Measurements from ENCODE around the gene LPCAT4. TPM values are rescaled to one million over a fixed set of nuclear protein-coding genes. Genes with fewer than 3 reads are reported as not detected.
"Not testable (repeated sequence)": the region's sequence is repeated elsewhere in the genome, so short reads cannot be mapped to it uniquely, and the experiment has no call there.

The LPCAT4 gene
- total and polyA plus RNA-seq, 9 donors = 10.8 to 41.4 (median 35.5) TPM

DNA sequence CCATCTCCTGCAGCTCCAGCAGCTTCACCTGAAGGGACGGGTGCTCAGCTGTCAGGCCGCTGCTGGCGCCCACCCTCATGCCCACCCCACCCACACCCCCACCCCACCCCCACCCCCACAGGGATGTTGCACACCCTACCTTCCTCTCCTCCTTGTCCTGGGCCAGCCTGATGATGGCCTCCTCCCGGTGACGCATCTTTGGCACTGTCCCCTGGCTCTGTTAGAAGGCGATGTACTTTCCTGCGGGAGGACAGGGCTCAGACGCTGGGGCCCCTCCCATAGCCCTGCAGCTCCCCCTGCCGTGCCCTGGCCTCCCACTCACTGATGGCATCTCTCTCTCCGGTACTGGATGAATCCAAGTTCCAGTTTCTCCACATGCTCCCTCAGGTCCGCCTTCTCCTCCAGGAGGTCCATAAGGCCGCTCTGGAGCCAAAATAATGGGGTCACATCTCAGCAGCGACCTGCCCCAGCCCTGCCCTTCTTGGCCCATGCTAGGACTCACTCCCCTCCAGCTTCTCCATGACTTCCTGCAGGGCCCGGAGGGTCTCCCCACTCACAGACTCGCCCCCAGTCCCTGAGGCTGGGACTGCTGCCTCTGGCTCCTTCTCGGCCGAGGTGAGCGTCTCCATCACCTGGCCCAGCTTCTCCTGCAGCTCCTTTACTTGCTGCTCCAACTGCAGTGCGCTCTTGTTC, 15.0 kb upstream of the LPCAT4 start:
- WGBS (ENCODE audit: insufficient coverage) = no CpG with 5 or more reads among the region's 19 CpGs
- H3K27ac ChIP-seq (ENCODE audit: low read length); DNase-seq; H3K4me3 ChIP-seq (ENCODE audit: low read length); H3K27me3 ChIP-seq (ENCODE audit: control insufficient read depth, insufficient read depth, low read length); H3K36me3 ChIP-seq (ENCODE audit: control insufficient read depth, insufficient read depth, low read length); H3K9me3 ChIP-seq (replicated peaks; ENCODE audit: control insufficient read depth, low read depth, low read length); H3K4me1 ChIP-seq (ENCODE audit: control insufficient read depth, insufficient read depth, low read length): not testable (repeated sequence)

- DNase-seq; H3K4me3 ChIP-seq (ENCODE audit: low read length); H3K4me1 ChIP-seq (ENCODE audit: control insufficient read depth, insufficient read depth, low read length); H3K9me3 ChIP-seq (replicated peaks; ENCODE audit: control insufficient read depth, low read depth, low read length); H3K27ac ChIP-seq (ENCODE audit: low read length); H3K27me3 ChIP-seq (ENCODE audit: control insufficient read depth, insufficient read depth, low read length); H3K36me3 ChIP-seq (ENCODE audit: control insufficient read depth, insufficient read depth, low read length): not testable (repeated sequence)
- WGBS (ENCODE audit: insufficient coverage) = 93% methylated on average over 3 of the region's 4 CpGs
Observed at GRCh38 chr15:34380491-34380890, 13.5 kb upstream of the LPCAT4 start.

DNA sequence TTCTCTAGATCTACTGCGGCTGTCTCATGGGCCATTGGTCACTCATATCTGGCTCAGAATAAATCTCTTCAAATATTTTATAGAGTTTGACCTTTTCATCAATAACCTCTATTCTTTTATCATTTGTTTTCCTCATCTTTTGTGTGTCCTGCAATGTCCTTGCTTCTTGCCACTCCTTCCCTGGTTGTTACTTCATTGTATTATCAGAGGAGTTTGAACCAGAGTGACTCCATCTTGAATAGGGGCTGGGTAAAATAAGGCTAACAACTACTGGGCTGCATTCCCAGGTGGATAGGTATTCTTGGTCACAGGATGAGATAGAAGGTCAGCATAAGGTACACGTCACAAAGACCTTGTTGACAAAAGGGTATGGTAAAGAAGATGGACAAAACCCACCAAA, 9.9 kb upstream of the LPCAT4 start:
- Histone ChIP-seq H3K27ac (ENCODE audit: low read length) (no peak overlapping the region), H3K4me3 (ENCODE audit: low read length) (no peak overlapping the region), H3K36me3 (ENCODE audit: control insufficient read depth, insufficient read depth, low read length) (no peaks in the 10 kb centered on the region), H3K27me3 (ENCODE audit: control insufficient read depth, insufficient read depth, low read length) (no peaks in the 10 kb centered on the region), H3K9me3 (replicated peaks; ENCODE audit: control insufficient read depth, low read depth, low read length) (no peaks in the 10 kb centered on the region), H3K4me1 (ENCODE audit: control insufficient read depth, insufficient read depth, low read length) (no peaks in the 10 kb centered on the region)
- no peak for DNase-seq
- no CpG with 5 or more reads among the region's 2 CpGs for WGBS (ENCODE audit: insufficient coverage)

GRCh38 chr15:34375541-34375940, 8.5 kb upstream of the LPCAT4 start:
- H3K27me3 ChIP-seq (ENCODE audit: control insufficient read depth, insufficient read depth, low read length); H3K36me3 ChIP-seq (ENCODE audit: control insufficient read depth, insufficient read depth, low read length); DNase-seq; H3K27ac ChIP-seq (ENCODE audit: low read length); H3K4me3 ChIP-seq (ENCODE audit: low read length); H3K9me3 ChIP-seq (replicated peaks; ENCODE audit: control insufficient read depth, low read depth, low read length); H3K4me1 ChIP-seq (ENCODE audit: control insufficient read depth, insufficient read depth, low read length): not testable (repeated sequence)
- no CpG with 5 or more reads among the region's 2 CpGs for WGBS (ENCODE audit: insufficient coverage)

DNA sequence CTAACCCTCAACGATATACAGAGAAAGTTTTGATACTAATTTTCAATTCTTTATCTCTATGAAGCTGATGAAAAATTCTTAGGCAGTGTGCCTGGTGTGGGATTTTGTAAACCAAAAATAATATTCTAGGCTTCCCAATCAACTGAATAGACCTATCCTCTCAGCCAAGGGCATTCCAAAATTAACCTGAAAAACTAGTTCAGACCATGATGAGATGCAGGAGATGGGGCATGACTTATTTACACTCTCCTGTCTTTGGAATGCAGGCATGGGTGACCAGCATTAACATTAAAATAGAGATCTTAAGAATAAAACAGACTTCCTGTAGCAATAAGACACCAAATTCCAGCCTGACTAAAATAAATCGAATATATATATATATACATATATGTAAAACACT, 7.8 kb upstream of the LPCAT4 start:
- H3K27ac ChIP-seq (ENCODE audit: low read length) = no peak overlapping the region
- no peak overlapping the region for H3K4me3 ChIP-seq (ENCODE audit: low read length)
- H3K27me3 ChIP-seq (ENCODE audit: control insufficient read depth, insufficient read depth, low read length) = no peaks in the 10 kb centered on the region
- no peaks in the 10 kb centered on the region for H3K36me3 ChIP-seq (ENCODE audit: control insufficient read depth, insufficient read depth, low read length)
- no peaks in the 10 kb centered on the region for H3K9me3 ChIP-seq (replicated peaks; ENCODE audit: control insufficient read depth, low read depth, low read length)
- WGBS (ENCODE audit: insufficient coverage) = no CpG with 5 or more reads among the region's 2 CpGs
- no peaks in the 10 kb centered on the region for H3K4me1 ChIP-seq (ENCODE audit: control insufficient read depth, insufficient read depth, low read length)
- DNase-seq = no peak

GRCh38 chr15:34373951-34374350, 7.0 kb upstream of the LPCAT4 start:
- Histone ChIP-seq H3K27ac (ENCODE audit: low read length) (no peak overlapping the region), H3K9me3 (replicated peaks; ENCODE audit: control insufficient read depth, low read depth, low read length) (no peaks in the 10 kb centered on the region), H3K27me3 (ENCODE audit: control insufficient read depth, insufficient read depth, low read length) (no peaks in the 10 kb centered on the region), H3K4me1 (ENCODE audit: control insufficient read depth, insufficient read depth, low read length) (no peaks in the 10 kb centered on the region), H3K36me3 (ENCODE audit: control insufficient read depth, insufficient read depth, low read length) (no peaks in the 10 kb centered on the region), H3K4me3 (ENCODE audit: low read length) (no peak overlapping the region)
- WGBS (ENCODE audit: insufficient coverage) = 94% methylated on average over 7 of the region's 8 CpGs
- no peak for DNase-seq

DNA sequence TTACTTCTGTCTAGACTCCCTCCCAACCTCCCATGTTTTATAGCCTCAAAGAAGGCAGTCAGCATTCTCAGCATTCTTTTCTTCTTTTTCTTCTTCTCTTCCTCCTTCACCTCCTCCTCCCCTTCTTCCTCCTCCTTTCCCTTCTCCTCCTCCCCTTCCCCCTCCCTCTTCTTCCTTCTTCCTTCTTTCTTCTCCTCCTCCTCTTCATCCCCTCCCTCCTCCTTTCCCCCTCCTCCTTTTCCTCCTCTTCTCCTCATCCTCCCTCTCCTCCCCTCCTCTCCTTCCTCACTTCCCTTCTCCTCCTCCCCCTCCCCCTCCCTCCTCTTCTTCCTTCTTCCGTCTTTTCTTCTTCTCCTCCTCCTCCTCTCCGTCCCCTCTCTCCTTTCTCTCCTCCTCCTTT, 3.6 kb upstream of the LPCAT4 start:
- H3K27me3 ChIP-seq (ENCODE audit: control insufficient read depth, insufficient read depth, low read length) = no peaks in the 10 kb centered on the region
- no peak for DNase-seq
- no peak overlapping the region for H3K27ac ChIP-seq (ENCODE audit: low read length)
- peaks cover 12% of the 10 kb centered on the region for H3K4me1 ChIP-seq (ENCODE audit: control insufficient read depth, insufficient read depth, low read length)
- 45% methylated on average over 2 of the region's 2 CpGs for WGBS (ENCODE audit: insufficient coverage)
- H3K36me3 ChIP-seq (ENCODE audit: control insufficient read depth, insufficient read depth, low read length) = no peaks in the 10 kb centered on the region
- no peaks in the 10 kb centered on the region for H3K9me3 ChIP-seq (replicated peaks; ENCODE audit: control insufficient read depth, low read depth, low read length)
- H3K4me3 ChIP-seq (ENCODE audit: low read length) = no peak overlapping the region

GRCh38 chr15:34370129-34370528, 3.1 kb upstream of the LPCAT4 start:
- Histone ChIP-seq H3K27me3 (ENCODE audit: control insufficient read depth, insufficient read depth, low read length) (no peaks in the 10 kb centered on the region), H3K4me3 (ENCODE audit: low read length) (no peak overlapping the region), H3K9me3 (replicated peaks; ENCODE audit: control insufficient read depth, low read depth, low read length) (no peaks in the 10 kb centered on the region), H3K27ac (ENCODE audit: low read length) (no peak overlapping the region), H3K36me3 (ENCODE audit: control insufficient read depth, insufficient read depth, low read length) (peaks cover under 1% of the 10 kb centered on the region), H3K4me1 (ENCODE audit: control insufficient read depth, insufficient read depth, low read length) (peaks cover 16% of the 10 kb centered on the region)
- no peak for DNase-seq
- WGBS (ENCODE audit: insufficient coverage) = no CpG with 5 or more reads among the region's 2 CpGs

- Histone ChIP-seq H3K27ac (ENCODE audit: low read length) (peak overlapping the region; percentile 64), H3K4me1 (ENCODE audit: control insufficient read depth, insufficient read depth, low read length) (peaks cover 16% of the 10 kb centered on the region), H3K4me3 (ENCODE audit: low read length) (peak overlapping the region; percentile 79), H3K9me3 (replicated peaks; ENCODE audit: control insufficient read depth, low read depth, low read length) (no peaks in the 10 kb centered on the region), H3K27me3 (ENCODE audit: control insufficient read depth, insufficient read depth, low read length) (no peaks in the 10 kb centered on the region), H3K36me3 (ENCODE audit: control insufficient read depth, insufficient read depth, low read length) (peaks cover 23% of the 10 kb centered on the region)
- 0% methylated on average over 17 of the region's 37 CpGs for WGBS (ENCODE audit: insufficient coverage)
- DNase-seq = peak; percentile 66
Observed at GRCh38 chr15:34366271-34367065, 528 bp downstream of the LPCAT4 start.

GRCh38 chr15:34365836-34366235, 1.2 kb downstream of the LPCAT4 start:
- no peak for DNase-seq
- Histone ChIP-seq H3K4me3 (ENCODE audit: low read length) (peak overlapping the region; percentile 79), H3K4me1 (ENCODE audit: control insufficient read depth, insufficient read depth, low read length) (peaks cover 16% of the 10 kb centered on the region), H3K27me3 (ENCODE audit: control insufficient read depth, insufficient read depth, low read length) (no peaks in the 10 kb centered on the region), H3K9me3 (replicated peaks; ENCODE audit: control insufficient read depth, low read depth, low read length) (no peaks in the 10 kb centered on the region), H3K36me3 (ENCODE audit: control insufficient read depth, insufficient read depth, low read length) (peaks cover 26% of the 10 kb centered on the region), H3K27ac (ENCODE audit: low read length) (peak overlapping the region; percentile 64)
- no CpG with 5 or more reads among the region's 5 CpGs for WGBS (ENCODE audit: insufficient coverage)

Data from muscle of leg (tissue), 11 donors.